ENCODE data around the gene ZNF385A. TPM values are rescaled to one million over a fixed set of nuclear protein-coding genes. Genes with fewer than 3 reads are reported as not detected.
A peak's percentile ranks its signal among the peaks of the same experiment; 100 is the strongest.

Gene ZNF385A
- polyA plus RNA-seq, 1 donor from 2014 or later, result 0.46 TPM

GRCh38 chr12:54351341-54351740 lies 33.2 kb downstream of the ZNF385A start:
- peak overlapping the region; percentile 99 for H3K27ac ChIP-seq (ENCODE audit: low read length)

GRCh38 chr12:54350743-54351142 lies 33.8 kb downstream of the ZNF385A start:
- Histone ChIP-seq H2AFZ (ENCODE audit: low read depth, low read length) (no peak overlapping the region), H3K9me2 (ENCODE audit: insufficient read depth, low read length) (no peaks in the 10 kb centered on the region), H3K79me2 (replicated peaks; ENCODE audit: insufficient read depth, low read length) (no peaks in the 10 kb centered on the region), H3K9me3 (ENCODE audit: low read length) (no peaks in the 10 kb centered on the region), H3F3A (ENCODE audit: insufficient read depth, low read length, poor library complexity, severe bottlenecking) (peaks cover 3% of the 10 kb centered on the region), H3K27me3 (ENCODE audit: insufficient read depth, low read depth, low read length) (no peaks in the 10 kb centered on the region), H4K20me1 (ENCODE audit: insufficient read depth) (no peaks in the 10 kb centered on the region), H3K9ac (ENCODE audit: low read length) (peak overlapping the region; percentile 88), H3K4me2 (ENCODE audit: low read length) (no peak overlapping the region), H3K4me3 (ENCODE audit: low read length) (peak overlapping the region; percentile 23), H3K27ac (ENCODE audit: low read length) (peak overlapping the region; percentile 99), H3K36me3 (ENCODE audit: insufficient read depth, low read length) (no peaks in the 10 kb centered on the region)
- TF ChIP-seq TAF1 (IDR thresholded peaks at IDR 0.05; ENCODE audit: low read depth) (no peak), EZH2 (IDR thresholded peaks at IDR 0.05; ENCODE audit: borderline replicate concordance, insufficient read depth, low read length, poor library complexity, severe bottlenecking) (no peak), EP300 (conservative IDR thresholded peaks at IDR 0.05; ENCODE audit: poor library complexity, severe bottlenecking) (no peak)

More at GRCh38 chr12:54351341-54351740, 33.2 kb downstream of the ZNF385A start:
- Histone ChIP-seq H3K9me2 (ENCODE audit: insufficient read depth, low read length) (no peaks in the 10 kb centered on the region), H4K20me1 (ENCODE audit: insufficient read depth) (no peaks in the 10 kb centered on the region), H3K27me3 (ENCODE audit: insufficient read depth, low read depth, low read length) (no peaks in the 10 kb centered on the region), H3K4me2 (ENCODE audit: low read length) (peak overlapping the region; percentile 98), H3K9ac (ENCODE audit: low read length) (peak overlapping the region; percentile 88), H3K79me2 (replicated peaks; ENCODE audit: insufficient read depth, low read length) (no peaks in the 10 kb centered on the region), H3K36me3 (ENCODE audit: insufficient read depth, low read length) (no peaks in the 10 kb centered on the region), H3K9me3 (ENCODE audit: low read length) (no peaks in the 10 kb centered on the region), H3K4me3 (ENCODE audit: low read length) (peak overlapping the region; percentile 64), H3F3A (ENCODE audit: insufficient read depth, low read length, poor library complexity, severe bottlenecking) (peaks cover 3% of the 10 kb centered on the region), H2AFZ (ENCODE audit: low read depth, low read length) (peak overlapping the region; percentile 58)
- TF ChIP-seq SMC3 (conservative IDR thresholded peaks at IDR 0.05; ENCODE audit: poor library complexity) (no peak), CTCF (IDR thresholded peaks at IDR 0.05; ENCODE audit: poor library complexity, severe bottlenecking) (no peak), RAD21 (conservative IDR thresholded peaks at IDR 0.05) (no peak), REST (IDR thresholded peaks at IDR 0.05; ENCODE audit: borderline replicate concordance) (no peak), POLR2AphosphoS5 (IDR thresholded peaks at IDR 0.05) (no peak), EP300 (conservative IDR thresholded peaks at IDR 0.05; ENCODE audit: poor library complexity, severe bottlenecking) (no peak), EZH2 (IDR thresholded peaks at IDR 0.05; ENCODE audit: borderline replicate concordance, insufficient read depth, low read length, poor library complexity, severe bottlenecking) (no peak), MXI1 (conservative IDR thresholded peaks at IDR 0.05; ENCODE audit: poor library complexity, severe bottlenecking) (no peak), TAF1 (IDR thresholded peaks at IDR 0.05; ENCODE audit: low read depth) (no peak)
